M059J (cell line): ENCODE results near the gene SURF4. TPM values are rescaled to one million over a fixed set of nuclear protein-coding genes. Genes with fewer than 3 reads are reported as not detected.

ENCODE experiments used
- DNase-seq: peaks from one replicate; pipeline ENCODE4 v3.0.0-alpha.2; 2012; ENCODE audit warnings: low read depth
- total RNA-seq: library from RNA; depleted of rRNA; stranded (reverse); fragments of >200 nt; shearing (Covaris generic); gene quantifications from 2 replicates; pipeline ENCODE4 v1.2.3, GENCODE V29; 2014; rRNA removed

Gene SURF4
- total RNA-seq, result 407 and 555 TPM in 2 replicates

DNA sequence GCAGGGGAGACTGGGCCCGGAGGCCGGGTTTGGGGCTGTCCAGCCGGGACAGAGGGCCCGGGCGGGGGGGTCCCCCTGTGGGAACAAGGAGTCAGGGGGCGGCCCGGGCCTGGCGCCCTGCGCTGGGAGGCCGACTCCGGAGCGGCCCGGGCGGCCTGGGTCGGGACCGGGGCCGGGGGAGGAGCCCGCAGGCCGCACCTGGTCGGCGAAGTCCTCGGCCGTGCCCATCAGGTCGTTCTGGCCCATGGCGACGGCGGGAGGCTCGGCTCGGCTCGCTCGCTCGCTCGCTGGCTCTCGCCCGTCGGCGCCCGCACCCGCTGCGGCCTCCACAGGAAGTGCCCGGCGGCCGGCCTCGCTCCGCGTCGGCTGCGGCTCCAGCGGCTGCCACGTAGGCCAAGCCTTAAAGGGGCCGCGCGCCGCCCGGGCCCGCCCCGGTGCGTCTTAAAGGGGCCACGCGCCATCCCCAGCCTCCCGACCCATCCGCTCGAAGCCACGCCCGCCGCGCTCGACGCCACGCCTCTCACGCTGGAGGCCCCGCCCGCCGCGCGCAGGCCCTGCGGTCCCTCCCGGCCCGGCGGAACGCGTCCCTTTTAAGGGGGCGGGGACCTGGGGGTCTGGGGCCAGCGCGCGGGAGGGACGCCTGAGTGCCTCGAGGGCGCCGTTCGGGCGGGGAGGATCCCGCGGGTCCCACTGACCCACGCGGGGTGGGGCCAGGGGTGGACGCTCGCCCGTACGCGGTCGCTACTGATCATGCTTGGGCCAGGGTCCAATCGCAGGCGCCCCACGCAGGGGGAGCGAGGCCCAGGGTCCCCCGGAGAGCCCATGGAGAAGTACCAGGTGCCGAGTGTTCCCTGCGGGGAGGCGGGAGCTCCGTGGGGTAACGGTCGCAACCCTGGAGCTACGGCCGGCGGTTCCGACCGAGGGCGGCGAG, at the start of gene SURF4, which contains the start of gene STKLD1:
Gene SURF4, minus strand, starts transcription at position 337 of the 931 bp plus-strand sequence. Its CDS starts 91 bp downstream, at position 246.
Gene STKLD1, plus strand, starts transcription at position 643 of the 931 bp plus-strand sequence. Its CDS starts 108 bp downstream, at position 751.
- DNase-seq, result peak; percentile 94

DNA sequence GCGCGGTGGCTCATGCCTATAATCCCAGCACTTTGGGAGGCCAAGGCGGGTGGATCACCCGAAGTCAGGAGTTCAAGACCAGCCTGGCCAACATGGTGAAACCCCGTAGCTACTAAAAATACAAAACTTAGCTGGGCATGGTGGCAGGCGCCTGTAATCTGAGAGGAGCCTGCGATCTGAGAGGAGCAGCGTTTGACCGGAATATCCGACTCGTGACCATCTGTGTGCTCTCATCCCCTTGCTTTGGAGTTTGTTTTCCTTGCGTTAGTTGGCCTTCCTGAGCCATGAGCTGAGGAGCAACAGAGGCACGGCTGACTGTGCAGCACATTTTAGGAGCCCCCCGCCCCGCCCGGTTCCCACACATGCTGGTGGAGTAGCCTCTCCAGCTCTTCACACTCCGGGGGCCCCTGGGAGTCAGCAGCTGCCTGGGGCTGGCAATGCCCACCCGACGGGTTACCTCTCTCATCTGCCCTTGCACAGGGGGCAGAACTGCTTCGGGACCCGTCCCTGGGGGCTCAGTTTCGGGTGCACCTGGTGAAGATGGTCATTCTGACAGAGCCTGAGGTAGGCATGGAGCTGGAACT, 49.3 kb upstream of the SURF4 start:
- DNase-seq, result no peak

DNA sequence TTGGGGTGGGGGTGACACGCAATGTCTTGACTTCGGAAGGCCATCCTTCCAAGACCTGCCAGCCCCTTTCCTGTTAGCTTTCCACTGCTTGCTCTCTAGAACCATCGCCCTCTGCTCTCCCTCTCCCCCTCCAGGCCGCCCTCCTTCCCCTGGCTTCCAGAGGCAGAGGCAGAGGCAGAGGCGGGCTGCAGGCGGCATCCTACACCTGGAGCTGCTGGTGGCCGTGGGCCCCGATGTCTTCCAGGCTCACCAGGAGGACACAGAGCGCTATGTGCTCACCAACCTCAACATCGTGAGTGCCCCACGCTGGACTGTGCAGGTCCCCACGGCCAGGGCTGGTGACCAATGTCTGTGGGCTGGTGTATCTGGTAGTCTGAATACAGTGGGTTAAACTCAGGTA, 48.3 kb upstream of the SURF4 start:
- no peak for DNase-seq

DNA sequence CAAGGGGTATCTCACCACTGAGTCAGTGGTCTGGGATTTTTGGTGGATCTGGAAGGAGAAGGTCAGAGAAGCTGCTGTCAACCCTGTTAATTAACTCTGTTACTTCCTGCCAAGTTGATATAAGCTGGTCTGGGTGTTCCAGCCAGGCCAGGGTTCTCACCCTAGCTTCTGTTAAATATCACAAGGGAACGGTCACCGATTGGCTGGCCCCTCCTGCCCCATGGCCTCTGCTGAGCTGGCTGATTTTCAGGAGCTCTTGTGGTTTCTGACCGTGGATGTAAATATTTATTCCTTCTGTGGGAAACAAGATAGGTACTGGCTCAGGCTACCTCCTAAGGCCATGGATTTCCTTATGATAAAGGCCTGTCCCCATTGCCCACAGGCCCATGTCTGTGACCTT, 47.4 kb upstream of the SURF4 start:
- peak; percentile 72 for DNase-seq

DNA sequence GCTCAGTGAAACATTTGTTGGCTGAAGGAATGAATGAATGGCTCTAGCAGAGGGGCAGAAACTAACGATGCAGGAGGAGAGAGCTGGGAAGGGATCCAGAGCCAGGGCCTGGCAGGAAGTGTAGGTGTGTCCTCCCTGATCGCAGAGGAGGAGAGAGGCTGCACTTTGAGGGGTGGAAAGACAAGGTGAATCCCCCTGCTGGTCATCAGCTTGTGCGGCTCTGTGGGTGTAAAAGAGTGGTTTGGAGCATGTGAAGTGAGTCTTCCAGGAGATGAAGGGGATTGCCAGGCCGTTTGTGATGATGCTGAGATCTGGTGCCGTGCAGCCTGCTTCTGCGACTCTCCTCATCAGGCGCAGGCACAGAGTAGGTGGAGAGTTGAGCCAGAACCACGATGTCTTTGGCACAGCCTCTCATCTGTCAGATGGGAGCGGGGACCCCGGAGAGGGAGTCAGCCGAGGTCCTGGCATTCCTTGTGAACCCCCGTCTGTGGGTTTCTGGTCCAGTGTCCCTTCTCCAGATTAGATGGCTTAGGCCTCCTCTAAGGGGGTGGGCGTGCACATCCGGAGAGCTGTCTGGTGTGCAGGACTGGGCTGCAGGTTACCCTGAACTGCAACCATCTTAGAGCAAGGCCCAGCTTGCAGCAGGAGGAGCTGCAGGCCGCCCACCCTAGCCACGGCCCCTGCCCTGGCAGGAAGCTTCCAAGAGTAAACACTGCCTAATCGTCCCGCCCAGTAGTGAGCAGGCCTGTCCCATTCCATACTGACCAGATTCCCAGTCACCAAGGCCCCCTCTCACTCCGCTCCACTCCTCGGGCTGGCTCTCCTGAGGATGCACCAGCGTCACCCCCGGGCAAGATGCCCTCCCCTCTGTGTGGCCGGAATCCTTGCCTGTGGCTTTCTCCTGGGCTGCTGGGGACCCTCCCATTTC, 46.0 kb upstream of the SURF4 start, which contains the start of gene ADAMTS13:
Gene ADAMTS13, plus strand, starts transcription at position 753 of the 928 bp plus-strand sequence. Its CDS starts 77 bp downstream, at position 830.
- DNase-seq, result peak; percentile 27

DNA sequence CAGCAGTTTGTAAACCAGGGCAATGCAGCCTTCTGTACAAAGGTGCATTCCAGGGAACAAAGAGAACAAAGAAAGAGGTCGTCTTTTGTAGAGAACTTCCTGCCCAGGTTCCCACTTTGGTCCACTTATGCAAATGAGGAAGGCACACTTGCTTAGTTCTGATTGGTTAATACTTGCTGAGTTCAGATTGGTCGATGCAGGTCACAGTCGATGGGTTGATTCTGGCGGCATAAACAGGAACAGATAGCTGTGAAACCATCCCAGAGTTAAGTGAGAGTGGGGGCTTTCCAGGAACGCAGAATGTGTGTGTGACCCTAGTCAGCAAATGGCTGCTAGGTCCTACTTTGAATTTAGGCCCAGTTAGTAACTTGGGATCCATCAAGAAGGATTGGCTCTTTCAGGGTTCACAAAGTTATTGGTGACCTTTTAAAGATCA, 44.5 kb upstream of the SURF4 start:
- DNase-seq, result no peak

DNA sequence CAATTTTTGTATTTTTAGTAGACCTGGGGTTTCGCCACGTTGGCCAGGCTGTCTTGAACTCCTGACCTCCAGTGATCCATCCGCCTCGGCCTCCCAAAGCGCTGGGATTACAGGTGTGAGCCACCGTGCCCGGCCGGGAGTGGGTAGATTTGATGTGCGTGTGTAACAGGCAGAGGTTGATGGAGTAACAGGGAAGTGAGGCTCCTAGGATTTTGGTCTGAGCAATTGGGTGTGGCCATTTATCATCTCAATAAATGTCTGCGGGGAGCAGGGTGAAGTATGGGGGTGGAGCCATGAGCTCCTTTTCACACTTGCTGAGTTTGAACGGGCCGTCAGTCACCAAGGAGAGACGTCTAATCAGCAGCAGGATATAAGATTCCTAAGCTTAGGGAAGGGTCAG, 43.1 kb upstream of the SURF4 start:
- DNase-seq, result no peak

DNA sequence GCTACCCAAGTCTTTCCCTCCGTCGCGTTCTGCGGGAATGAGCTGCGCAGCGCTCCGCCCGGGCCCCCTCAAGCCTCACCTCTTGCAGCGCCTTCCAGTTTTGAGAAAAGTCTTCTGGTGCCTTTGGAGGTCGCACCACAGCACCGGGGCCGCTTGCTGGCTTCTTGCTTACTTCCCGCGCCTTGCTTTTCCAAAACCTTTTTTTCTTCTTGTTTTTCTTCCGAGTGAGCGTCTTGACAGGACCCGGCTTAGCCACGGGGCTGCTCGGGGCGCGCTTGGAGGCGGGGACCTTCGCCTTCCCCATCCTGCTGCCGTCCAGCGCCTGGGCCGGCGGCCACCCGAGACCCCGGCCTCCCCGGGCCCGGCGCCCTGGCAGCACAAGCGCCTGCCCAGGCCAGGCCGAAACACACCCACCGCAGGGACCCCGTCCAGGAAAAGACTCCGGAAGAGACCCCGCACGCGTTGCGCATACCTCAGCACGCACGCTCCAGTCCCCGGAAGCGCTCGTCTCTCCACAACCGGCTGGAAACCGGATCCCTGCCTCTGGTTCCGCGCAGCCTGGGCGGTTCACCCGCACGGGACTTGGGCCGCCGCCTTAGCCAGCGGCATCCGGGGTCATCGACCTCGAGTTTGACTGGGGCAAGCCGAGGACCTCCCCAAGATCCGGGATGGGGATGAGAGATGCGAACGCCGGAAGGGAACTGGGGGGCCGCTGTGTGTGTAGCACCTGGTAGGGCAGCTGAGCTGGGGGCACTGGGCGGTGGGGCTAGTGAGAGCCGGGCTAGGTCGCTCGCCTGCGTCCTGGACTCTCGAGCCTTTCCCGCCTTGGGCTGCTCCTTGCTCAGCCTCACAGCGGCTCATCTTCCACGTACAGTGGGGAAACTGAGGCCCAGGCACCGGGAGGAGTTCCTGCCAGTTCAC, 41.9 kb upstream of the SURF4 start, which contains the start of gene REXO4:
Gene REXO4, minus strand, starts transcription at position 470 of the 921 bp plus-strand sequence. Its CDS starts 166 bp downstream, at position 304.
- DNase-seq, result peak; percentile 88

DNA sequence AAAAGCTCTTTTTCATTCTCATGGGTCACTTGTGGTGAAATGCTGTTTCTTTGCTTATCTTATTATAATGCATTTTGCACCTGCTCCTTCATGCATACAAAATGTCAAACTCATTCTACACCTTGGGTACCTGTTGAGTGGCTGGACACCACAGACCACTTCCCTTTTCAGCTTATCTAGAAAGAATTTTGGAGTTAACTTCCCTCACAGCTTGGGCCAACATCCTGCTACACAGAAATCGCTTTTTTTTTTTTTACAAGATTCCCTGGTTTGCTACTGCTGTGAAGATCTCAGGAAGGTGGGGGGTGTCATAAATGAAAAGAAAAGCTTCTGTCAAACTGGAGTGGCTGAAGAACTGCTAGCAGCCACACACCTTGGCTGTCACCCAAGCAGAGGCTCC, 39.3 kb upstream of the SURF4 start:
- DNase-seq, result no peak

DNA sequence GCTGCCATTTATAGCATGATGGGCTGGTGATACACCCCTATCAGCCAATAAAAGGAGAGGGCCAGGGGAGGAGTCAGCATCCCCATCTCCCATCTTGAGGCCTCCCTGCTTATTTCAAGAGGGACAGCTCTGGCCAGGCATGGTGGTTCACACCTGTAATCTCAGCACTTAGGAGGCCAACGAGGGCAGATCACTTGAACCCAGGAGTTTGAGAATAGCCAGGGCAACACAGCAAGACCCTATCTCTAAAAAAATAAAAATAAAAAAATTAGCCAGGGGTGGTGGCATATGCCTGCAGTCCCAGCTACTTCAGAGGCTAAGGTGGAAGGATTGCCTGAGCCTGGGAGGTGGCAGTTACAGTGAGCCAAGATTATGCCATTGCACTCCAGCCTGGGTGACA, 32.2 kb upstream of the SURF4 start:
- no peak for DNase-seq

DNA sequence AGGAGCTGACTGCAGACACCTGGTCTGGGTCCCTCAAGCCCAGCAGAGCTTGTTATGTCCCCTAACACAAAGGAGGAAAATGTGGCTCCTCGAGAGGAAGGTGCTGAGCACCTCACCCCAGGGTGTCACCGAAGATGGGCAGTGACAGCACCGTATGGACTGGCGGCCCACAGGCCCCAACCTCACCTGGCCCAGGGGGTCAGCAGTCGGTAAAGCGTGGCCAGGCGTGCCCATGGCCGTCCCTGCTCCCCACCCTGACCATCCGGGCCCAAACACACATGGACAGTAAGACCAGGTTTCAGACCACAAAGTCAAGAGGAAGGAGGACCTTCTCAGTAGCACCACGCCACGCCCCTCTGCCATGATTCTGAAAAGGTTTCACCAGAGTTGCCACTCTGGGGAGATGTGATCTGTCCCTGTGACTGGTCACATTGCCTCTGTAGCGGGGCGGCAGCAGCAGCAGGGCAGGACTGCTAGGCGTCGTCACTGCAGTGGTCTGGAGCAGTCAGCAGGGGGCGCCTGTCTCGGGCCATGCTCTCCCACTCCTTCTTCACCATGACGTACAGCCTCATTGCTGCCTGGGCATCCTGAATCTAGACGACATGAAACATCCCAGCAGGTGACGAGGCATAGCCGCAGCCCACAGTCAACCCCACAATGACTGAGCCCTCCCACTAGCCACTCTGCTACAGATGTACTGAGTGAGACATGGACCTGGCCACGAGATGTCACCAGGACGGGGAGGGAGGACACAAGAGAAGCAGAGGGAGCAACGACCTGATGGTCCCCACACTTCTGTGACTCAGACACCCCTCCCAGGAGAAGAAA, 30.8 kb upstream of the SURF4 start:
- DNase-seq, result peak; percentile 32

DNA sequence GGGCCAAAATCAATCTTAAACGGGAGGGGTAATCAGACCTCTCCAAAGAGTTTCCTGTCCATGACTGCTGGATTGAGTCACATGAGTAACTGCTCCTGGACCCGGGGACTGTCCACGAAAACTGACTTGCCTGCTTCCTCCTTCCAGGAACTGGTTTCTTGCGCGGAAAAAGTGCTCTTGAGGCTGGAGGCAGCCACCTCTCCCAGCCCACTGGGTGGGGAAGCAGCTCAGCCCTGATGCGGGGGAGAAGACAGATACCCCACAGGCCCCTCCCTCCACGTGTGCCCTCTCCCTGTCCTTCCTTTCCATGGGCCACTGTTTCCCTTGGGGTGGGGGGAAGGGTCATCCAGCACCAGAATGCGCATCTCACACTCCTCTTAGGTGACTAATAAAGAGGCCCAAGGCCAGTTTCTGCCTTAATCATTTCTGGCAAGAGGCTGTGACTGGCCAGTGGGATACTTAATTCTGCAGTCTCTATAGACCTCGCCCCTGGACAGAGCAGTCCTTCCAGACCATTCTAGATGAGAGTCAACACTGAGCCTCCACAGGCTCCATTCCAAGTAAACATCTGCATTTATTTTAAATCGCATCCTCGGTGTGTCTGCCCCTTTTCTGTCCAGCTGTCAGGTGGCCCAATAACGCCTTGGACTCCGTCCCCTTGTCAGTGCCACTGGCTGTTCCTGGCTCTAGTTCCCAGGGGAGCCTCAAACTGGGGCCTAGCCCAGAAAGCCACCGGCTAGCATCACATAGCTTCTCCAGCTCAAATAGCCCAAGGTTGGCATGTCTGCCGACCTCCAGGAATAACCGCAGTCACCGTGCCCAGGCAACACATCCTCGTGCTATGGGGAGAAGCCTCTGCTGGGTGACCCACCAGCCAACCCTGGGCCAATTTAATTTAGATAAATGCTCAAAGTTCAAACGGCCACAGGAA, 29.9 kb upstream of the SURF4 start:
- peak; percentile 28 for DNase-seq

DNA sequence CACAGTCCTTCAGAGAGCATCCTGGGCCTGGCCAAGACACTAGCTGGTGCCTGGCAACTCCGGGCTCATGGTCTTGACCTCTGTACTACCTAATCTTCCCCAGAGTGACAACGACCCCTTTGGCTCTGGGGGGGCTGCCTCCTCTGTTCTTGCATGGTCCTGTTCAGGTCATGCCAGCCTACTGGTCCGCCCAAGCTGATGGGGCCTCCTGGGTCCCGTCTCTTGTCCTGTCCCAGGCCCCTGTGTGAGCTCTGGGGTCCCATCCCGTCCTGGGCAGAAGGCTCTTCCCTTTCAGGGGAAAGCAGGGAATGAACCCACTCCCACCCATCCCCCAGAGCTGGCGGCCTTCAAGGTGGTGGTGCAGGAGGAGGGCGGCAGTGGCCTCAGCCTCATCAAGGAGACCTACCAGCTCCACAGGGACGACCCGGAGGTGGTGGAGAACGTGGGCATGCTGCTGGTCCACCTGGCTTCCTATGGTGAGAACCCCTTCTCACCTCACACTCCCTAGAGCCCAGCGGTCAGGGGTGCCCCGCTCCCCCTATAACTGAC, 28.7 kb upstream of the SURF4 start:
- DNase-seq, result no peak

DNA sequence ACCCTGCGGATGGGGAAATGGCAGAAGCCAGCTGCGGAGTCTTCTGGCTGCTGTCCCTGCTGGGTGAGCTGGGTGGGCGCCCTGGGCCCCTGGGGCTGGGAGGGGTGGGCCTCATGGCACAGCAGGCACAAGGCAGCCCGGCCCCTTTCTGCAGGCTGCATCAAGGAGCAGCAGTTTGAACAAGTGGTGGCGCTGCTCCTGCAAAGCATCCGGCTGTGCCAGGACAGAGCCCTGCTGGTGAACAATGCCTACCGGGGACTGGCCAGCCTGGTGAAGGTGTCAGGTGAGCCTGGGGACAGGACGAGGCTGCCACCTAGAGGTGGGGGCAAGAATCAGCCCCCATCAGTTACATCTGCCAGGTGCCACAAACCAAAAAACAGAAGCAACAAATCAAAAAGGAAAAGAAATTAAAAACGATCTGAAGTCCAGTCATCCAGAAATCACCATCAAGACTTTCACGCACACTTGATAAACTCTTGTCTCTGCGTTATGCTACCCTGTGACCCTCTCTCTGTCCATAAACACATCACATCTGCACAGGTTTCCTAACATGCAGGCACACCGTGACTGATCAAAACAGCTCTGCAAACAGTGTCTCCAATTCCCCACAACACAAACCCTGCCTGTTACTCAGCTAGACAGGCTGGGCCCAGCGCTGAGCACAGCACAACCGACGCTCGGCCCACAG, 28.1 kb upstream of the SURF4 start:
- DNase-seq, result peak; percentile 22

DNA sequence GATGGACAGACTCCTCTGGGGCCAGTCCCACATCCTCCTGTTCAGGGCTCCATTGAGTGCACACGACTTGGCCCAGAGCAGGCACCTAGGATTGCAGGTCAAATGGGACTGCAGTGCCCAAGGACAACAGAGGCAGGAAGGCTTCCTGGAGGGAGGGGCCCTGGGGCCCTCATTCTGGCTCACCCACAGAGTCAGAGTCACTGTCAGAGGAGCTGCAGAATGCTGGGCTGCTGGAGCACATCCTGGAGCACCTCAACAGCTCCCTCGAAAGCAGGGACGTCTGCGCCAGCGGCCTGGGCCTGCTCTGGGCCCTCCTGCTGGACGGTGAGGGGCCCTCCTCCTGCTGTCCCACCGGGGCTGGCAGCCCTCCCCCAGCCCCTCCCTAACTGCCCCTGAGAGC, 26.8 kb upstream of the SURF4 start:
- DNase-seq, result no peak

DNA sequence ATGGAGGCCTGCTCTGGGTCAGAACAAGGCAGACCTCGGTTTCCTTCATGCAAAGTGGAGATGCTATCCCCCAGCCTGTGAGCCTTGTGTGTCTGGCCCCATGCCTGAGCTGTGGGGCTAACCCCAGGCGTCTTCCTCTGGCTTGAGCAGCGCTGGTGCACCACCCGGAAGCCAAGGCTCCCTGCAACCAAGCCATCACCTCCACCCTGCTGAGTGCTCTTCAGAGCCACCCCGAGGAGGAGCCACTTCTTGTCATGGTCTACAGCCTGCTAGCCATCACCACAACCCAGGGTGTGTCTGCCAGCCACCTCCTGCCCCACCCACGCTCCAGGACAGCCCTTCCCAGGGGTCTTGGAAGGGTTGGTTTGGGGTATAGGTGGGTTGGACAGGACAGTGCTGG, 25.7 kb upstream of the SURF4 start:
- DNase-seq, result no peak

DNA sequence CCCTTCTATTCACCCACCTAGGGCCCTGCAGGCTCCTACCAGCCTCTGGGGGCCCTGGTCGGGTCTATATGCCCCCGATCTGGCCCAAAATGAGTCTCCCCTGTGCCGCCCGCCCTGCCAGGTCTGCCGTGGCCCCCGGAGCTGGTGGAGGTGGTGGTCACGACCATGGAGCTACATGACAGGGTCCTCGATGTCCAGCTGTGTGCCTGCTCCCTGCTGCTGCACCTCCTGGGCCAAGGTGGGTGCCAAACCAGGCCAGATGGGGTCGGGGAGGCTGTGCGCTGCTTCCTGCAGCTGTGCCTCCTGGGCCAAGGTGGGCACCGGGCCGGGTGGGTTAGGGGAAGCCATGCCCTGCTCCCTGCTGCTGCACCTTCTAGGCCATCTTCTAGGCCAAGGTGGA, 24.4 kb upstream of the SURF4 start:
- DNase-seq, result no peak
